Fibroblast of lung (primary cell): ENCODE measurements around the gene PLEKHG7. TPM values are rescaled to one million over a fixed set of nuclear protein-coding genes. Genes with fewer than 3 reads are reported as not detected.
"Not testable (repeated sequence)": the region's sequence is repeated elsewhere in the genome, so short reads cannot be mapped to it uniquely, and the experiment has no call there.

Experiments used
- DNase-seq, 2 donors: peaks; one replicate each; pipeline versions ENCODE4 v3.0.0 to v3.0.0-alpha.2; 2010; ENCODE audit warnings: low read depth in 2 of 2
- H2AFZ ChIP-seq: 2 replicates; pipeline ENCODE4 v1.5.1; 2012; ENCODE audit warnings: low read length, control low read depth, inconsistent platforms
- H3K27ac ChIP-seq: 2 replicates; pipeline ENCODE4 v1.5.1; 2011; ENCODE audit warnings: low read length, control low read depth; ENCODE audit not compliant: insufficient read depth
- H3K27me3 ChIP-seq: 2 replicates; pipeline ENCODE4 v1.5.1; 2011; ENCODE audit warnings: mild to moderate bottlenecking, low read length; ENCODE audit not compliant: control insufficient read depth, insufficient read depth
- H3K36me3 ChIP-seq: 2 replicates; pipeline ENCODE4 v1.5.1; 2011; ENCODE audit warnings: low read length; ENCODE audit not compliant: control insufficient read depth, insufficient read depth
- H3K4me1 ChIP-seq: 2 replicates; pipeline ENCODE4 v1.5.1; 2011; ENCODE audit warnings: low read length; ENCODE audit not compliant: control insufficient read depth, insufficient read depth; ENCODE audit errors: extremely low read depth
- H3K4me2 ChIP-seq: 2 replicates; pipeline ENCODE4 v1.5.1; 2011; ENCODE audit warnings: low read length, control low read depth; ENCODE audit not compliant: insufficient read depth; ENCODE audit errors: extremely low read depth
- H3K4me3 ChIP-seq, 4 experiments: fragments of 200-600 bp in 1 of 4; sonication (generic) in 1 of 4; replicated peaks in 1 of 4; 2 replicates each; pipeline ENCODE4 v1.5.1; 2011 to 2016; ENCODE audit warnings: low read length in 4 of 4, low read depth in 3 of 4, mild to moderate bottlenecking in 3 of 4, control low read depth in 2 of 4, inconsistent platforms in 1 of 4, mixed read lengths in 1 of 4; ENCODE audit not compliant: insufficient read depth in 1 of 4; ENCODE audit errors: control extremely low read depth in 1 of 4
- H3K79me2 ChIP-seq: 2 replicates; pipeline ENCODE4 v1.5.1; 2012; ENCODE audit warnings: mild to moderate bottlenecking, low read length, inconsistent platforms; ENCODE audit not compliant: control insufficient read depth, insufficient read depth
- H3K9ac ChIP-seq: 2 replicates; pipeline ENCODE4 v1.5.1; 2011; ENCODE audit warnings: mild to moderate bottlenecking, low read length, control low read depth; ENCODE audit not compliant: insufficient read depth
- H3K9me3 ChIP-seq: 2 replicates; pipeline ENCODE4 v1.5.1; 2012; ENCODE audit warnings: low read depth, low read length; ENCODE audit not compliant: control insufficient read depth, insufficient read depth
- H4K20me1 ChIP-seq: 2 replicates; pipeline ENCODE4 v1.5.1; 2011; ENCODE audit warnings: low read length; ENCODE audit not compliant: control insufficient read depth, insufficient read depth; ENCODE audit errors: extremely low read depth
- CTCF ChIP-seq, 2 donors: IDR thresholded peaks in 1 of 2; conservative IDR thresholded peaks in 1 of 2; 1 replicate in 1 of 2; 2 replicates in 1 of 2; pipeline ENCODE4 v1.5.1; 2011 to 2012; ENCODE audit warnings: low read length in 2 of 2, control low read depth in 1 of 2, inconsistent platforms in 1 of 2, low read depth in 1 of 2, mild to moderate bottlenecking in 1 of 2
- EZH2 ChIP-seq: IDR thresholded peaks from 2 replicates; pipeline ENCODE4 v1.5.1; 2012; ENCODE audit warnings: low read length, control low read depth, mild to moderate bottlenecking; ENCODE audit errors: missing control alignments
- polyA plus RNA-seq, 2 donors: library from polyadenylated mRNA; depleted of rRNA in 1 of 2; stranded (reverse) in 1 of 2; unstranded in 1 of 2; fragments of >200 nt; gene quantifications; 2 replicates each; pipeline ENCODE4 v1.2.1, GENCODE V29; 2011 to 2012; ENCODE audit warnings: missing spikeins in 1 of 2
- total RNA-seq: library from RNA; depleted of rRNA; stranded (reverse); fragments of >200 nt; gene quantifications from 2 replicates; pipeline ENCODE4 v1.2.1, GENCODE V29; 2014

PLEKHG7 gene
- total and polyA plus RNA-seq, 2 donors (not counting 1 experiment from before 2014, with no cell fraction given), result not detected

DNA sequence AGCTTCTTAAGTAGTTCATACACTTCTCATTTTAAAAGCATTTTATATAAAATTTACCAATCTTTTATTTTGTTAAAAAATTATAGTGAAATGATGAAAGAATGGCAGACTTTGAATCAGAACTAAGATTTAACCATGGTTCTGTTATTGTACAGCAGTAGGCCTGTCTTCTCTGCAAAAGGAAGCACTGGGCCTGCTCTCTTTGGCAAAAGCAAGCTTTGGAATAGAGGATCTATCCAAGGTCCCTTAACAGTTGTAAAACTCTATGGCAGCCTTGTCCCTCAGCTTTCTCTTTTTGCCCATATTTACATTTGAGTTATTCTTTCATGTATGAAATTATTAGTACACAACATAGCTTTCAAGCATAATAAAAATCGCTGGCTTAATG, 82.8 kb downstream of the PLEKHG7 start:
- no peak for DNase-seq
- H3K4me1 ChIP-seq, result peaks cover 6% of the 10 kb centered on the region
- H3K4me2 ChIP-seq, result no peak overlapping the region
- no peaks in the 10 kb centered on the region for H3K27me3 ChIP-seq
- no peaks in the 10 kb centered on the region for H3K9me3 ChIP-seq
- H2AFZ ChIP-seq, result no peak overlapping the region
- no peak overlapping the region for H3K9ac ChIP-seq
- no peak overlapping the region for H3K4me3 ChIP-seq
- no peaks in the 10 kb centered on the region for H3K79me2 ChIP-seq
- H3K36me3 ChIP-seq, result no peaks in the 10 kb centered on the region
- no peak overlapping the region for H3K27ac ChIP-seq
- TF ChIP-seq CTCF (conservative IDR thresholded peaks at IDR 0.05 in 1 of 2, IDR thresholded peaks at IDR 0.05 in 1 of 2; ENCODE audit: low read depth in 1 of 2, low read length in 2 of 2) (no peak), EZH2 (no peak)
- H4K20me1 ChIP-seq, result no peaks in the 10 kb centered on the region

- Histone ChIP-seq H2AFZ (no peak overlapping the region), H3K4me1 (peaks cover 6% of the 10 kb centered on the region), H3K27me3 (no peaks in the 10 kb centered on the region), H3K9ac (no peak overlapping the region), H4K20me1 (no peaks in the 10 kb centered on the region), H3K36me3 (no peaks in the 10 kb centered on the region), H3K9me3 (no peaks in the 10 kb centered on the region), H3K27ac (no peak overlapping the region), H3K4me2 (no peak overlapping the region), H3K4me3 (no peak overlapping the region), H3K79me2 (no peaks in the 10 kb centered on the region)
- peak; percentile 60 to 66 for DNase-seq
- TF ChIP-seq CTCF (conservative IDR thresholded peaks at IDR 0.05 in 1 of 2, IDR thresholded peaks at IDR 0.05 in 1 of 2; ENCODE audit: low read depth in 1 of 2, low read length in 2 of 2), result no peak
- TF ChIP-seq EZH2, result no peak
These were observed 83.3 kb downstream of the PLEKHG7 start for GRCh38 chr12:92786045-92786444.

DNA sequence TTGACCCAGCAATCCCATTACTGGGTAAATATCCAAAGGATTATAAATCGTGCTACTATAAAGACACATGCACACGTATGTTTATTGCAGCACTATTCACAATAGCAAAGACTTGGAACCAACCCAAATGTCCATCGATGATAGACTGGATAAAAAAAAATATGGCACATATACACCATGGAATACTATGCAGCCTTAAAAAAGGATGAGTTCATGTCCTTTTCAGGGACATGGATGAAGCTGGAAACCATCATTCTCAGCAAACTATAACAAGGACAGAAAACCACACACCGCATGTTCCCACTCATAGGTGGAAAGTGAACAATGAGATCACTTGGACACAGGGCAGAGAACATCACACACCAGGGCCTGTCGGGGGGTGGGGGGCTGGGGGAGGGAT, 91.6 kb downstream of the PLEKHG7 start:
- not testable (repeated sequence) for H3K9me3 ChIP-seq, H3K9ac ChIP-seq, H3K27me3 ChIP-seq, DNase-seq, H4K20me1 ChIP-seq, H3K27ac ChIP-seq, H2AFZ ChIP-seq, H3K36me3 ChIP-seq, H3K4me1 ChIP-seq, H3K4me3 ChIP-seq, H3K4me2 ChIP-seq, H3K79me2 ChIP-seq

- Histone ChIP-seq H2AFZ (no peak overlapping the region), H3K9ac (no peak overlapping the region), H3K27me3 (no peaks in the 10 kb centered on the region), H4K20me1 (no peaks in the 10 kb centered on the region), H3K4me2 (no peak overlapping the region), H3K4me3 (no peak overlapping the region), H3K36me3 (no peaks in the 10 kb centered on the region), H3K79me2 (no peaks in the 10 kb centered on the region), H3K4me1 (no peaks in the 10 kb centered on the region), H3K27ac (no peak overlapping the region), H3K9me3 (no peaks in the 10 kb centered on the region)
- TF ChIP-seq CTCF (conservative IDR thresholded peaks at IDR 0.05 in 1 of 2, IDR thresholded peaks at IDR 0.05 in 1 of 2; ENCODE audit: low read depth in 1 of 2, low read length in 2 of 2) (no peak), EZH2 (no peak)
- no peak for DNase-seq
These were observed 92.0 kb downstream of the PLEKHG7 start for GRCh38 chr12:92794814-92795213.
